ENCODE data around the gene RASGRP4.

RASGRP4 gene

DNA sequence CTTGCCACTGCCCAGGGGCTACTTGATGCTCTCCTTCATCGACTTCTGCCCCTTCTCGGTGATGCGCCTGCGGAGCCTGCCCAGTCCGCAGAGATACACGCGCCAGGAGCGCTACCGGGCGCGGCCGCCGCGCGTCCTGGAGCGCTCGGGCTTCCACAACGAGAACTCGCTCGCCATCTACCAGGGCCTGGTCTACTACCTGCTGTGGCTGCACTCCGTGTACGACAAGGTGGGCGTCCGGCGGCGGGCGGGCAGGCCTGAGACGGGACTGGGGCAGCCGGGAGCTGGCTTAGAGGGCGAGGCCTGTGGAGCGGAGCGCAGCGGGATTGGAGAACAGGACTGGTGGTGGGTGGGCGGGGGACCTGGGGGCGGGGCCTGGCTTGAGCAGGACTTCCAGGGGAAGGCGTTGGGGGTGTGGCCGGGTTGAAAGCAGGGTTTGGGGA lies 64.4 kb downstream of the RASGRP4 start:
- peak overlapping the region; percentile 60 for H3K4me3 ChIP-seq (ENCODE audit: low read length)
- DNase-seq (ENCODE audit: low read depth), result peak; percentile 90
- TF ChIP-seq, protein P1, sequence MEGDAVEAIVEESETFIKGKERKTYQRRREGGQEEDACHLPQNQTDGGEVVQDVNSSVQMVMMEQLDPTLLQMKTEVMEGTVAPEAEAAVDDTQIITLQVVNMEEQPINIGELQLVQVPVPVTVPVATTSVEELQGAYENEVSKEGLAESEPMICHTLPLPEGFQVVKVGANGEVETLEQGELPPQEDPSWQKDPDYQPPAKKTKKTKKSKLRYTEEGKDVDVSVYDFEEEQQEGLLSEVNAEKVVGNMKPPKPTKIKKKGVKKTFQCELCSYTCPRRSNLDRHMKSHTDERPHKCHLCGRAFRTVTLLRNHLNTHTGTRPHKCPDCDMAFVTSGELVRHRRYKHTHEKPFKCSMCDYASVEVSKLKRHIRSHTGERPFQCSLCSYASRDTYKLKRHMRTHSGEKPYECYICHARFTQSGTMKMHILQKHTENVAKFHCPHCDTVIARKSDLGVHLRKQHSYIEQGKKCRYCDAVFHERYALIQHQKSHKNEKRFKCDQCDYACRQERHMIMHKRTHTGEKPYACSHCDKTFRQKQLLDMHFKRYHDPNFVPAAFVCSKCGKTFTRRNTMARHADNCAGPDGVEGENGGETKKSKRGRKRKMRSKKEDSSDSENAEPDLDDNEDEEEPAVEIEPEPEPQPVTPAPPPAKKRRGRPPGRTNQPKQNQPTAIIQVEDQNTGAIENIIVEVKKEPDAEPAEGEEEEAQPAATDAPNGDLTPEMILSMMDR (IDR thresholded peaks at IDR 0.05; ENCODE audit: insufficient read depth, low read depth, low read length, missing control alignments), result peak; percentile 26

DNA sequence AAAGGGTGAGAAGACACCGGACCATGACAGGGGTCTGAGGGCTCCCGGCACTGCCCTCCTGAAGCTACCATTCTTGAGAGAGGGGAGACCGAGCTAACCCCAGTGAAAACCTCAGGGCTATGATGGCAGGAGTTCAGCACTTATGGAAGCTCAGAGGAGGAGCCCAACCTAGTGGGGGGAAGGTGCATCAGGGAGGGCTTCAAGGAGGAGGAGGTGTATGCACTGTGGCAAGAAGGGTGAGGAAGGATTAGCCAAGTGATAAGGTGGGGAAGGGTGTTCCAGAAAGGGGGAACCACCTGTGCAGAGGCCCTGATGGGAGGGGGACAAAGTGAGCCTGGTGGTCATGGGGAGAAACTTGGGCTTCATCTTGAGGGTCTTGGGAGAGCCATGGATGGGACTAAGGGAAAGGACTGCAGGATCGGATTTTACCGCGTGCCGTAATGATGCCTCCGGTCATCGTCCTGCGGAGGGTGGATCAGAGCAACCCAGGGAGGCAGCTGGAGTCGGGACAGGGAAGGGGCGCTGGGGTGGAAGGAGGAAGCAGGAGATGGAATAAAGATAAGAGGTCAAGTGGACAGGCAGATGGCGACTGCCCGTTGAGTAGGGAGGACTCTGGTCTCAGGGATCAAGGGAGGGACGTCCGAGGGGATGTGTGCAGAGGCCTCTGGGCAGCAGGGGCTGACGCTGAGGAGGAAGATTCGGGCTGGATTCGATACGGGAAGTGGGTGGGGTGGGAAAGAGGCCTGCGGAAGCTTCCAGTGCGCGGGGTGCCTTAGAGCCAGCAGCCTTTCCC lies 65.0 kb downstream of the RASGRP4 start:
- peak overlapping the region; percentile 60 for H3K4me3 ChIP-seq (ENCODE audit: low read length)
- no peak for DNase-seq (ENCODE audit: low read depth)
- TF ChIP-seq, protein P1 (IDR thresholded peaks at IDR 0.05; ENCODE audit: insufficient read depth, low read depth, low read length, missing control alignments), result no peak

DNA sequence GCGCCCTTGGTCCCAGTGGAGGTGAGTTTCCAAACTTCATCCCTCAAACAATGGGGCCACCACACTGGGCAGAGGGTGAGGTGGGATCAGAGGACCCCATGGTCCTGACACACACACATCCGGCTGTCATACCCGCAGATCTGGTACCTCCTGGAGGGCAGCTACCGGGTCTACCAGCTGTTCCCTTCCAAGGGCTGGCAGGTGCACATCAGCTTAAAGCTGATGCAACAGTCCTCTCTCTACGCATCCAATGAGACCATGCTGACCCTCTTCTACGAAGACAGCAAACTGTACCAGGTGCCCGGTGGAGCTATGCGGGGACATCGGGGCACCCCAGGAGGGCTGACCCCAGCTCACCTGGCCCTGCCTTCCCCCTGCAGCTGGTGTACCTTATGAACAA lies 65.7 kb downstream of the RASGRP4 start:
- DNase-seq (ENCODE audit: low read depth), result no peak
- TF ChIP-seq, protein P1 (IDR thresholded peaks at IDR 0.05; ENCODE audit: insufficient read depth, low read depth, low read length, missing control alignments), result no peak

DNA sequence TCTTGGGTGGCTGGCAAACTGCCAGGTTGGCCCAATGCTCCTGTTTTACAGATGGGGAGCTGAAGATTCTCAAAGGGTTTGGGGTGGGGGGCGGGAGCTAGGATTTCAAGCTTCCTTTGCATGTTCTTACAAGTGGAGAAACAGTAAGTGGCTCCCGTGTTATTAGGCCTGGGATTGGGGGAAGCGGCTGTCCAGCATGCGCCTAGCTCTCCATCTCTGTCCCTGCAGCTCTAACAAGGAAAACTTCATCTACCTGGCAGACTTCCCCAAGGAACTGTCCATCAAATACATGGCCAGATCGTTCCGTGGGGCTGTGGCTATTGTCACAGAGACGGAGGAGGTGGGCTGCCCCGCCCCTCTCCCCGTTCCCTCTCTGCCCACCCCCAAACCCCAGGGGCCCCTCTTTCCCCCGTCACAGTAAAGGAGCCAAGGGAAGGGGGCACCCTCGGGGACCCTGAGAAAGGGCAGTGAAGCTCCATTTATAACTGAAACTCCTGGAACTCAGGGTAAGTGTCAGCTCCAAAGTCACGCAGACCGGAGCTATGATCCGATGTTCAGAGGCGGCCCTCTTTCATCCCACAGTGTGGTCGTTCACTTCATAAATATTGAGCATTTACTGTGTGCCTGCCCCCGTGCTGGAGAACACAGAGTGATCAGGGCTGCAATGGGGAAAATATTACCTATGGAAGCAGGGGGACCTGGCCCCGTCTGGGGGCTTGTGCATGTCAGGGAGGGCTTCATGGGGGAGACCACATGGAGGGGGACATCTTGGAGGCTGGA lies 66.6 kb downstream of the RASGRP4 start:
- TF ChIP-seq, protein P1 (IDR thresholded peaks at IDR 0.05; ENCODE audit: insufficient read depth, low read depth, low read length, missing control alignments), result no peak
- H3K4me3 ChIP-seq (ENCODE audit: low read length), result no peak overlapping the region
- DNase-seq (ENCODE audit: low read depth), result no peak

More for the DNA sequence above, 65.7 kb downstream of the RASGRP4 start:
- no peak overlapping the region for H3K4me3 ChIP-seq (ENCODE audit: low read length)
